ENCODE data around the gene STYX. TPM values are rescaled to one million over a fixed set of nuclear protein-coding genes. Genes with fewer than 3 reads are reported as not detected.

The STYX gene
- total RNA-seq, 1 experiment from 2014 or later: 22.8 TPM

DNA sequence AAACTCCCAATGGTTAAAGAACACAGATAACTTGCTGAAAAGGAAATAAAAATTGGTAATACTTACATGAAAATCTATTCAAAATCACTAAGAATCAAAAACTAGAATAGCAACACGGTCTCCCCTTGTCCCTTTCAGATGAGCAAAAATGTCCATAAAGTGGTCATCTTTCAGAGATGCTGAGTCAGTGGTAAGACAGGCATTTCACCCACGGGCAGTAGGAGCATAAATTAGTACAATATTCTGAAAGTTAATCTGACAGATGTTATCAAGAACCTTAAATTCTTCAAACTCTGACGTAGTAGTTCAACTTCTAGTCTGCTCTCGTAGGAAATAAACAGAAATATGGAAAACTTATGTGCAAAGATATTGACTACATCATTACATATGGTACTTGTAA is 94.5 kb downstream of the STYX start (continued):
- TF ChIP-seq, protein P1, sequence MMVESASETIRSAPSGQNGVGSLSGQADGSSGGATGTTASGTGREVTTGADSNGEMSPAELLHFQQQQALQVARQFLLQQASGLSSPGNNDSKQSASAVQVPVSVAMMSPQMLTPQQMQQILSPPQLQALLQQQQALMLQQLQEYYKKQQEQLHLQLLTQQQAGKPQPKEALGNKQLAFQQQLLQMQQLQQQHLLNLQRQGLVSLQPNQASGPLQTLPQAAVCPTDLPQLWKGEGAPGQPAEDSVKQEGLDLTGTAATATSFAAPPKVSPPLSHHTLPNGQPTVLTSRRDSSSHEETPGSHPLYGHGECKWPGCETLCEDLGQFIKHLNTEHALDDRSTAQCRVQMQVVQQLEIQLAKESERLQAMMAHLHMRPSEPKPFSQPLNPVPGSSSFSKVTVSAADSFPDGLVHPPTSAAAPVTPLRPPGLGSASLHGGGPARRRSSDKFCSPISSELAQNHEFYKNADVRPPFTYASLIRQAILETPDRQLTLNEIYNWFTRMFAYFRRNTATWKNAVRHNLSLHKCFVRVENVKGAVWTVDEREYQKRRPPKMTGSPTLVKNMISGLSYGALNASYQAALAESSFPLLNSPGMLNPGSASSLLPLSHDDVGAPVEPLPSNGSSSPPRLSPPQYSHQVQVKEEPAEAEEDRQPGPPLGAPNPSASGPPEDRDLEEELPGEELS (CRISPR knock-in tag; IDR thresholded peaks at IDR 0.05): no peak
- TF ChIP-seq ZBTB43 (CRISPR knock-in tag; IDR thresholded peaks at IDR 0.05): no peak
- TF ChIP-seq ZNF219 (CRISPR knock-in tag; IDR thresholded peaks at IDR 0.05; ENCODE audit: borderline replicate concordance): no peak
- no peak for TF ChIP-seq NFYB (CRISPR knock-in tag; conservative IDR thresholded peaks at IDR 0.05; ENCODE audit: low read depth)
- TF ChIP-seq ZNF423 (CRISPR knock-in tag; IDR thresholded peaks at IDR 0.05): no peak
- no peak for TF ChIP-seq CREB1 (CRISPR knock-in tag; IDR thresholded peaks at IDR 0.05)
- TF ChIP-seq STAT6 (CRISPR knock-in tag; conservative IDR thresholded peaks at IDR 0.05; ENCODE audit: low read depth): no peak
- no peak for TF ChIP-seq HMGA2 (CRISPR knock-in tag; IDR thresholded peaks at IDR 0.05)
- no peak for TF ChIP-seq MYBL2 (CRISPR knock-in tag; IDR thresholded peaks at IDR 0.05)

Other genes starting within 250 kb of the STYX start
- 10.9 to 11.4 TPM (median 11.3 TPM) in 3 replicates for gene TXNDC16, start 177.7 kb upstream of the STYX start, total RNA-seq (2021)
- gene GPR137C, start 177.3 kb upstream of the STYX start, total RNA-seq (2021): 2.7 to 4.1 TPM (median 4.0 TPM) in 3 replicates
- gene ERO1A, start 34.6 kb upstream of the STYX start, total RNA-seq (2021): 44.6 to 58.8 TPM (median 57.8 TPM) in 3 replicates
- 74.7 to 96.4 TPM (median 89.1 TPM) in 3 replicates for gene PSMC6, start 23.0 kb upstream of the STYX start, total RNA-seq (2021)
- 39.5 to 43.5 TPM (median 43.5 TPM) in 3 replicates for gene GNPNAT1, start 61.4 kb downstream of the STYX start, total RNA-seq (2021)
- 87.8 to 97.7 TPM (median 92.8 TPM) in 3 replicates for gene FERMT2, start 220.9 kb downstream of the STYX start, total RNA-seq (2021)